IPS-18c (cell line): ENCODE results near the gene NCOA5.
A peak's percentile ranks its signal among the peaks of the same experiment; 100 is the strongest.

Experiments used
- H3K4me3 ChIP-seq: 2 replicates; pipeline ENCODE4 v1.7.0; 2013; ENCODE audit warnings: low read depth, mild to moderate bottlenecking, low read length, moderate library complexity; ENCODE audit not compliant: insufficient read depth
- H3K9me3 ChIP-seq: one replicate; pipeline ENCODE4 v1.6.1; 2013; ENCODE audit warnings: mild to moderate bottlenecking, low read length, moderate library complexity; ENCODE audit not compliant: control insufficient read depth, insufficient read depth

The NCOA5 gene

DNA sequence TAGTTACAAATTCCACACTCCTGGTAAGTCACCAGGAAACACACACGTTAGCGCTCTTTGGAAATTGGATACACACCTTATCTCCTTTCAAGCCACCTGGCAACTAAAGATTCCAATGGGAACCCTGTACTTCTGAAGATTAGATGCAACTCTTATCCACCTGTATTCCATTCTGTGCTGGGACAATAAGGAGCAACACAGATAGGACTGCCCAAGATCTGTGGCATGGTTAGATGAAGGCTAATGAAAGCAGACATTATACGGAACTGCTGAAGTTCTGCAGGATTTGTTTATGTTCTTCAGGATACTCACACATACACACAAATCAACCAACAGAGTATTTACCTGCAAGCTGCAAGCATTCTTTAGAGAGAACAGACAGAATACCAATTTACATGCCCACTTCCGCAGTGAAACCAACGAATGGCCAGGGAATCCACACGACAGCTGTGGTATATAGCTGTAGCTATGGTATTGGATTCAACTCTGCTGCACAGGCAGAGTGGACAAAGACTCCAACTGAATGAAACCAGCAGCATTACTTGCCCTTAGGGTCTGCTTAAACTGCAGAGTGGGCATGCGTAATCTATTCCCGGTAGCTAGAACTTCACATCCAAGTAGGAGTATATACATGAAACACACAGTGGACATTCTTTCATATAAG, 12.0 kb downstream of the NCOA5 start:
- Histone ChIP-seq H3K9me3 (no peaks in the 10 kb centered on the region), H3K4me3 (no peak overlapping the region)

DNA sequence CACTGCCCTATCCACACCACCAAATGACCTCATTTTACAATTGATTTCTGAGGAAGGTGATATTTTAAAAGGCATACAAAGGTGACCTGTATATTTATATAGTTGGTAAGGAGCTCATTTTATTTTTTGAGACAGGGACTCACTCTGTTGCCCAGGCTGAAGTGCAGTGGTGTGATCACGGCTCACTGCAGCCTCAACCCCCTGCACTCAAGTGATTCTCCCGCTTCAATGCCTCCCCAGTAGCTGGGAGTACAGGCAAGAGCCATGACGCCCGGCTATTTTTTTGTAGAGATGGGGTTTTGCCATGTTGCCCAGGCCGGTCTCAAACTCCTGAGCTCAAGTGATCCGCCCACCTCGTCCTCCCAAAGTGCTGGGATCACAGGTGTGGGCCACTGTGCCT, 13.0 kb downstream of the NCOA5 start:
- no peaks in the 10 kb centered on the region for H3K9me3 ChIP-seq

DNA sequence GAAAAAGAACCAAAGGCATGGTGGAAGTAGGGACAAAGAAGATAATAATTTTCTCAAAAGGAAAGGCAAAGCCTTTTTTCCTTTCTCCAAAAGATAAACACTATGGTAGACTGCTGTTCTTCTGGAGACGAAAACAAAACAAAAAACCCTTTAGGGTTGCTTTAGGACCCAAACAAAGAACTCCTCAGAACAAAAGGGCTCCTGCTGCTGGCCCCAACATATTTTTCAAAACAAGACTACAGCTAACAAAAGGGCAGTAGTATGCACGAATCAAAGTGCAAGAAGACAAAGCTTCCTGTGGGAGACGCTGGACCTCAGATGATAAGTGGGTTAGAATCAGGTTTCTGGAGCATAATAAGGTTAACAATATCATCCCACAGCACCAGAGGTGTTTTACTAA, 15.8 kb downstream of the NCOA5 start:
- Histone ChIP-seq H3K9me3 (no peaks in the 10 kb centered on the region), H3K4me3 (no peak overlapping the region)

More for the DNA sequence above, 13.0 kb downstream of the NCOA5 start:
- H3K4me3 ChIP-seq: no peak overlapping the region

DNA sequence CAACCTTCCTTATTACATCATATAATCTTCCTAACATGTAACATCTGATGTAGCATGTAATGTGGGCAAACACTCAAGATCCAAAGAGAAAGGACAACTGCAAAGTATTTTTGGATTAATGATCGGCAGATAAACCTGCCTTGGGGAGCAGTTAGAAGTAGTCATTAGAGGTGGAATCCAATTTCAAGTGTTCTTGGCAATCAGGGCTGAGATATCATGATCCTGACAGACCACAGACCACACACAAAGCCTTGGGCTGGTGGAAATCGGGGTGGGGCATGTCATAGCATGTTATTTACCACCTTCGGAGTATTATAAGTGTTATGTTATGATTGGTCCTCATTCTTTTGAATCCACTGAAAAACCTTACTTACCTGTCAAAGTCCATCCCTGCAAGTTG, 16.3 kb downstream of the NCOA5 start:
- H3K9me3 ChIP-seq: no peaks in the 10 kb centered on the region
- H3K4me3 ChIP-seq: no peak overlapping the region

DNA sequence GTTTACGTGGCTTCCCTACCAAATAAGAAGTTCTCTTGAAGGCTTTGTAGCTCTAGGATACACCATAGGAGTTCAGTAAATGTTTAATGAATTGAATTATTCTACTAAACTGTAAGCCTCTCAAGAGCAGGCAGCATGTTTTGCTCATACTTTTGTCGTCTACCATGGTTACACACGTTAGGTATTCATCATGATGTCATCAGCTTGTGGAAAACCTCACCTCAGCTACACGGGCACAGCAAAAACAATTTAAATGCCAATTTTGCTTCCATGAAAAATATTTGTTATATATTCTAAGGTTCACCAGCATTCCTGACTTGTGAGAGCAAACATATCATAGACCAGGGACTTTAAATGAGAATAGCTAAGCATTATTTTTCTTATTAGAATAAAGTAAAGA, 16.7 kb downstream of the NCOA5 start:
- no peak overlapping the region for H3K4me3 ChIP-seq
- no peaks in the 10 kb centered on the region for H3K9me3 ChIP-seq

DNA sequence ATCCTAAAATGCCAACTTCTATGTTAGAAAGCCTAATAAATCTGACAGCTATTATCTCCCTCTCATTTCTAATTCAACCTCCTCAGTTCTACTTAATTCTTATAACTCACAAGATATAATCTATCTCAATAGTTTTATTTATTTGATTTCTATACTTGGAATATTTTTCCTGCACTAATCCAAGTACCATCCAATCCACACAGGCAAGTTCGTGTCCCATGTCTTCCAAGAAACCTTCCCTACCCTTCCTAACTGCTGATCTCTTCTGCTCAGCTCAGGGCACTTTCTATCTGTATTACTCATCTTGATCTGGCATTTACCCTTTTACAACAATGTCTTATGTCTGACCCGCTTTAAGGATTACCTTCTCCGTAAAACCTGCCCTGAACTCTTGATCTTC, 18.2 kb downstream of the NCOA5 start:
- Histone ChIP-seq H3K4me3 (no peak overlapping the region), H3K9me3 (no peaks in the 10 kb centered on the region)

DNA sequence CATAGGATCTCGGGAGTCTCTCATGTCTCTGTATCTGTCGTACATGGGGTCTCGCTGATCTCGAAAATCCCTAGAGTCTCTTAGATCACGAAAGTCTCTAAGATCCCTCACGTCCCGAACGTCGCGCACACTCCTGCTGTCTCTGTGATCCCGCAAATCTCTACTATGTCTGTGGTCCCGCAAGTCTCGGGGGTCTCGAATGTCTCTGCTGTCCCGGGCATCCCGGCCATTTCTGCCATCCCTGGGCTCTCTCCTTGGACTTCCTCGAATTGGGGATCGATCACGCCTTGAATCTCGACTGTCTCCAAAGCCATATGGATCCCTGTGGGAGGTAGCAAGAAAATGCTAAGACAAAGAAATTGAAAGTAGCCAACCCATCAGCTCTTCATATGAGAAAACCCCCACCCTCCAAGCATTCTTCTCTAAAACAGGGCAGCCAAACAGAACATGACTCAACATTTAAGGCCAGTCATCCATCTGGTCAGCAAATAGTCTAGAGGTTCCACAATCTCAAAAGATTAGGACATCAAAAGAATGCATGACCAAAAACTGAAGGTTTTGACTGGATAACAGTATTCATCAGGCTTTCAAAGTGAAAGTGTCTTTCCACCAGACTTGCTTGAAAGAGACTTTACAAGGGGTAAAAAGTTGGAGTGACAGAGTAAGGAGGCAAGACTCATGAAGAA, 19.4 kb downstream of the NCOA5 start:
- H3K9me3 ChIP-seq: no peaks in the 10 kb centered on the region

DNA sequence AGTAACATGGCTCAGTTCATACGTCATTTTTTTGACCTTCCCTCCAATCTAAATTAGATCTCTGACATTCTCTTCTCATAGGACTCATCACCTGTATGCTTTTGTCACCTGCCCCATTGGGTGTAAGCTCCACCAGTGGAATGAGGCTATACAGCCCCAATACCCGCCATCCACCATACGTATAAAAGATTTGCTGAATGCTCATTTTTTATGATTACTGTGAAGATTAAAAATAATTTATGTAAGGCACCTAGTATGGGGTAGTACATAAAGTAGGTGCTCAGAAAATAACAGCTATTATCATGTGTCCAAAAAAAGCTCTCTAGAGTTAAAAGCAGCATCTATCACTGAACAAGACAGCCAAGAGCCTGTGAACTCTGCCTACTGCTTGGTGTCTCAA, 24.1 kb downstream of the NCOA5 start:
- no peak overlapping the region for H3K4me3 ChIP-seq
- no peaks in the 10 kb centered on the region for H3K9me3 ChIP-seq

More for the DNA sequence above, 19.4 kb downstream of the NCOA5 start:
- no peak overlapping the region for H3K4me3 ChIP-seq

DNA sequence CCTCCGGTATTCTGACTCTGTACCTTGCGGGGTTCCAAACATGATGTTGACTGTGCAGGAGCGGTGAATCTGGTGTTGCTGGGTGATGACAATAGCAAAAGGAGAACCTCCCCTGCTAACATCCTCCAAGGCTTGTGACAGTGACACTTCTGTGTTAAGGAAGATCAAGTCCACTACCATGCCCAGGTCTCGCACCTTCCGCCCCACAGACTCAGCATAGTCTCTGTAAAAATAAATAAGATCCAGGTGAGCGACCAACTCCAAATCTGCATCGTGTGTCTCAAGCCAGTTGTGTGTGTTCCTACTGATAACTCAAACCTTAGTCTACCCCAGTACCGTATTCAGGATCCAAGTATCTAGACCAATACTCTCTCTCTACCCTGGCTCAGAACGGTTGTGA, 24.8 kb downstream of the NCOA5 start:
- no peaks in the 10 kb centered on the region for H3K9me3 ChIP-seq
- H3K4me3 ChIP-seq: no peak overlapping the region

DNA sequence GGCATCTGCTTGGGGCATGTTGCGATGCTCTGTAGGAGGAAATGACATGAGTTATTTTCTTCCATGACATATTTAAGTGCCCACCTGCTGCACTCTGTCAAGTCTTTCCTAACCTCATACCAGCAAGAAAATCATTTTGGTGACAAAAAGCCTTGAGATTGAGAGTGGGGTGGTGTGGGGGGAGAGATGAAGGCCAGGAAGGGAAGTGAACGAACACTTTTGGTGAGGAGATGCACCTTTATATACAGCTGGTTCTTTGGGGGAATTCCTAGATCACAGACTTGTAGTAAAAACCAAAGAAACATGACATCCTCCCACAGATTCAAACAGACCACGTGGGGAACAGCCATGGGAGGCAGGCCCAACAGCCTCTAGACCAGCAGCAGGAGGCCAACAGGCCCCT, 26.1 kb downstream of the NCOA5 start:
- Histone ChIP-seq H3K9me3 (peaks cover 2% of the 10 kb centered on the region), H3K4me3 (no peak overlapping the region)

DNA sequence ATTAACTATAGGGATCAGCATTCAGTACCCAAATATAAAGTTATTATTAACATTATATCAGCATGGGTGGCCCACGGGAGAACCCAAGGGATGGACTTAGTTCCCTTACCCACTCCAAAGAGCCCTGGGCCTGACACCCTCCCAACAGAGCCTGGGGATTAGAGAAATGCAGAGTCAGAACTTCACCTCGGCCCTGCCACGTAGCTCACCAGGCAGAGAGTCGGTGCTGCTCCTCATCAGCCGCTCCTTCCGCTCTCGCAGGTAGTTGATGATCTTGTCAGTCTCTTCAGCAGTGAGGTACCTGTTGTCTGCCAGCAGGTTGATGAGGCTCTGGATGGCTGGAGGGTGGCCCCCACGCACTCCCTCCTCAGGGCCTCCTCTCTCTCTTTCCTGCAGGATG, 26.6 kb downstream of the NCOA5 start:
- Histone ChIP-seq H3K9me3 (peaks cover 2% of the 10 kb centered on the region), H3K4me3 (no peak overlapping the region)

DNA sequence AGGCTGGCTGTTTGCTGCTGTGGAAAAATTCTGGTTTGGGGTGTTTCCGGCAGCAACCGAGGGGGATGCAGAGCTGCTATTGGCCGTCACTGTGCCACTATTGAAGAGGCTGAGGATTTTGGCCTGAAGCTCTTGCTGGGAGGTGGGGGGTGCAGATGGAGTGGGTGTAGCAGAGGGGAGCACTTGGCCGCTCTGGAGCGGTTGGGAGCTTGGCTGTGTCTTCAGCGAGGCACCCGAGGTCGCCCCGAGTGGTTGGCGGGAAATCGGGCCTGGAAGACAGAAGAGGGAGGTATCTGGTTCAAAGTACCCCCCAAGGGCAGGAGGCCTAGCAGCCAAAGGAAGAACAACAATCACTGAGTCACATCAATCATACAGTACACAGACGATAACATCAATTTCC, 27.1 kb downstream of the NCOA5 start:
- Histone ChIP-seq H3K4me3 (no peak overlapping the region), H3K9me3 (peaks cover 2% of the 10 kb centered on the region)

DNA sequence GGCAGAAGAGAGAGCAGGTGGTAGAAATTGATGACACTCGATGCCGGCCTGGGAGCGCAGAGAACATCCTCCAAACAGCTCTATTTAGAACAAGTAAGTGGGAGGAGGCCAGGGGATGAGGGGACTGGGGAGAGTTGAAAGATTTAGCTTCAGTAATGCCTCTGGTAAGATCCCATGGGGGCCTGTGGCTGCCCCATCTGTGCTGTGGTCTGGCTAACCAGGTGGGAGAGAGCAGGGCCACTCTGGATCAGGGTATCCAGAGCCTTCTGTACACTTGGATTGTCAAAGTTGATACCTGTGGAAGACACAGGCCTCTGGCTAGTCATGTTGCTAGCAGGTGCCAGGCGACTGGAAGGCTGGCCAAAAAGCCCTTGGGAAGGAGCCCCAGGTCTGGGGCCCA, 27.6 kb downstream of the NCOA5 start:
- H3K9me3 ChIP-seq: peaks cover 2% of the 10 kb centered on the region
- H3K4me3 ChIP-seq: no peak overlapping the region

DNA sequence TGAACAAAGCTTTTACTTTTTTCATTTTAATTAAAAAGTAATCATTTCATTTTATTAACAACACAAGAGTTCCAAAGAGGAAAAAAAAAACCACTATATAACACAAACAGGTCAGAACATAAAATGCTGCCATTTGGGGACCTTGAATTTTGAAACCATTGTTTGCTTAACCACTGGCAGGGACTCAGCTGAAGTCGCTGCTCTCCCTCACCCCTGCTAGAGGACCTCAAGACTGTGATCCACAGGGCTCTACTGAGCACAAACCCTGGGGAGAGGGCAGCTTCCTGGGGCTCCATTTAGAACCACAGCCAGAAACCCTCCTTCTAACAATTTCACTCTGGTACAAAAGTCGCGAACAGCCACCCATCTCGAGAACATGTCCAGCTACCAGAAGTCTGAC, 28.8 kb downstream of the NCOA5 start:
- H3K9me3 ChIP-seq: peaks cover 2% of the 10 kb centered on the region
- no peak overlapping the region for H3K4me3 ChIP-seq

DNA sequence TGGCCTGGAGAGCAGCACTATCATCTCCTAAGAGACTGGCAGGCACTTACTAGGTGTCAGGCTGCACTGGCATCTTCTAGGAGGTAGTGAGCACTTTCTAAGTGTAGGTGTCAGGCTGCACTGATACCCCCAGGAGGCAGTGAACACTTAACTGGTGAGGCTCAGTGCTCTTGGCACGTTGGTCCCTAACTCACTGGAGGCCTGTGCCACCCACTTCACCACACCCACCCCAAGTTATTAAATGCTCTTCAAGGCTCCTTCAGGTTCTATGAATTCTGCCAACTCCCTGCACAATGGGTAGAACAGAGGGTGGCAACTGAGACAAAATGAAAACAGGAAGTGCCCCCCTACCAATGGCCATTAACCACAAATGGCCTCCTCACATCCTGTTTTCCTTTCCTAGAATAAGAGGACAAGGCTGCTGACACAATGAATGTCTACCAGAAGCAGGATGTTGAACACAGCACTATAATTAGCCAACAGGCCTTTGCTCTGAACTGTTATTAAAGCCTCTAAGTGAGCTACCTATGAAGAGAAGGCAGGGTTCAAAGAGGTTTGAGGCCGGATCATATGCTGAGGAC, 29.4 kb downstream of the NCOA5 start:
- H3K4me3 ChIP-seq: no peak overlapping the region

DNA sequence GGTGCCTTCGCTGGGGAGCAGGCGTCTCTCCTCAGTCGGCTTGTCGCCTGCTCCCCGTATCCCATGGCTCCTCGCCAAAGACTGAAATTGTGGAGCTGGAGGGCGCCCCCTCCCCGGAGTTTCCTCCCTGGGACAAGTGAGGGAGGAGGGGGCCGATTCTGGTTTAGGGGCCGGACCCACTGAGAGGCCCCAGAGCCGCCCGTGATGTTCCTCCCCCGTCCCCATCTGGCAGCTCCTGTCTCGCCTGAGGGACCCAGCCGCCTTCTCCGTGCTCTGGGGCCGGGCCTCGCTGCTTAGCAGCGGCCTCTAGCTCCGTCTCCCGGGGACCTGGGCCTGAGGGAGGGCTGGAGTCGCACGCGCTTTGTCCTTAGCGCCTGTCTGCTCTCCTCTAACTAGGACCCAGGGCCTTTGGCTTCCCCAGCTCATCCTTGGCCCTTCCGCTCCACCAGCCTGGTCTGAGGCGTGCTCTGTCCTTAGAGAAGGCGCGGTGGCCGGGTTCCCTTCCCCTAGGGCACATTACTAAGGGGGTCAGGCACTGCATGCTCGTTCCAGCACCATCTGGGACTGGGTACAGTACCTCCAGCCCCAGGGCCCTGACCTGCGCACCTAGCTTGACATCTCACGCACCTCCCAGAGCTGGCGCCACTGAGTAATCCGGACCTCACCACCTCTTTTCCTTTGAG, 31.0 kb downstream of the NCOA5 start:
- Histone ChIP-seq H3K9me3 (peaks cover 2% of the 10 kb centered on the region), H3K4me3 (peak overlapping the region; percentile 58)

More for the DNA sequence above, 29.4 kb downstream of the NCOA5 start:
- H3K9me3 ChIP-seq: peaks cover 2% of the 10 kb centered on the region

DNA sequence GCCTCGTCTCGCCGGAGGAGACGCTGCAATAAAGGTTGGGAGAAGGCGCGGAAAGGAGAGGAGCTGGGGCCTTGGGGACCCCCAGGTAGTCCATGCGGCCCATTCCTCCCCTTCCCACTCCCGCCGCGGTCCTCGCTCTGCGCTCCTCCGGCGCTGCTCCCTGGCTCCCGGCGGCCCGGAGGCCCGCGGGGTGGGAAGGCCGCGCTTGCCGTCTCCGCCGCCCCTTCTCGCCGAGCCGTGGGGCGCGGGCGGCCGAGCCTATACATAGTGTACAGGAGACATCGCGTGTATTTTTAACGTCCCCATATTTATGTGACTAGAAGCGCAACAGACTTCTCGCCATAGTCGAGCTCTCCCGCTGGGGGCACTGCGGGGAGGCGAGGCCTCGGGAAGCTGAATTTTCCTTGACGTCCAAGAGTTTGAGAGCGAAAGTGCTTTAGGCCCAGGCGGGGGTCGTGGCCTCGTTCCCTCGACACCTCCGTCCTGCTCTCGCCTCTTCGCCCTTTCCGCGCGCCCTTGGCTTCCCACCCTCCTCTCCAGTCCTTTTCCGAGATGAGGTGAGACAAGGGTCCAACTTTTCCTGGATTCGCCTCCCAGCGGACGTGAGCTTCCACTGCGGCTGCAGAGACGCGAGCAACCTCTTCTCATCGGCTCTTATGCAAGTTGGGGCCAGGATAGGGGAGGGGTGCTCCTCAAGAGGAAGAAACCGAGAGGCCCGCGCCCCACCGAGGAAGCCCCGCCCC, 31.7 kb downstream of the NCOA5 start:
- Histone ChIP-seq H3K4me3 (peak overlapping the region; percentile 58), H3K9me3 (peaks cover 2% of the 10 kb centered on the region)
